Motor neuron (in vitro differentiated cells): ENCODE results near the gene LRMDA. TPM values are rescaled to one million over a fixed set of nuclear protein-coding genes. Genes with fewer than 3 reads are reported as not detected.
A peak's percentile ranks its signal among the peaks of the same experiment; 100 is the strongest.

Source experiments
- ATAC-seq, 8 experiments: fragments of 200-7000 bp; cut with Tn5 transposase; replicated peaks in 6 of 8; 2 replicates each; pipeline ENCODE4 v1.8.0; 2021; ENCODE audit warnings: mild to moderate bottlenecking in 8 of 8, moderate library complexity in 8 of 8
- H3K27ac ChIP-seq, 2 donors: fragments of 250-450 bp; sonication (Bioruptor Pico); 2 replicates each; pipeline ENCODE4 v1.9.0; 2021; ENCODE audit warnings: antibody characterized with exemption in 2 of 2, mild to moderate bottlenecking in 2 of 2, moderate library complexity in 1 of 2
- H3K4me1 ChIP-seq, 2 donors: fragments of 250-450 bp; sonication (Bioruptor Pico); replicated peaks in 1 of 2; 2 replicates each; pipeline ENCODE4 v1.6.1; 2021; ENCODE audit warnings: antibody characterized with exemption in 2 of 2, mild to moderate bottlenecking in 2 of 2, moderate library complexity in 1 of 2
- H3K4me3 ChIP-seq, 5 donors: fragments of 250-450 bp; sonication (Bioruptor Pico); 2 replicates each; pipeline ENCODE4 v1.9.0; 2021; ENCODE audit warnings: antibody characterized with exemption in 5 of 5, mild to moderate bottlenecking in 5 of 5, moderate library complexity in 4 of 5
- WGBS, 10 experiments: fragments of 450-650 bp; shearing (Covaris generic); methylation state at CpG; one replicate each; pipeline ENCODE4 v1.0.0; 2022; 5-methylcytosine and 5-hydroxymethylcytosine counted together
- in situ Hi-C, 9 experiments: fragments of 400-800 bp; cut with MboI; loops; one replicate each; pipeline ENCODE4 v1.15.0; 2021; ENCODE audit warnings: low sequenced_read_pairs in 9 of 9, low pct_unique_long_range_greater_than_20kb in 2 of 9; ENCODE audit not compliant: unreplicated experiment in 9 of 9
- total RNA-seq, 8 experiments: library from RNA; unstranded; fragments of 300-600 nt; gene quantifications; 2 replicates each; pipeline versions ENCODE4 v1.2.3 to v1.2.4, GENCODE V29; 2022

Gene LRMDA
- total RNA-seq, 8 experiments from 2014 or later: 0.85 to 5.4 (median 2.2) TPM; not detected in 1

GRCh38 chr10:75397496-75398199 lies 33.8 kb upstream of the LRMDA start:
- peaks cover 5 to 10% of the 10 kb centered on the region in 2 donors for H3K4me1 ChIP-seq
- in situ Hi-C loops: loop anchor here in 4 of 9 experiments (10.0 to 25.0 kb wide), 6 partner anchors 515 to 1590 kb away; no protein-coding TSS in a partner anchor
- 0 to 51% (median 8%) methylated on average over 1 to 19 of the region's 19 CpGs for WGBS, 10 experiments

GRCh38 chr10:75398200-75398691 lies 33.2 kb upstream of the LRMDA start:
- WGBS, 10 experiments: 2 to 71% (median 21%) methylated on average over 1 to 14 of the region's 17 CpGs
- in situ Hi-C loops: loop anchor here in 4 of 9 experiments (10.0 to 25.0 kb wide), 6 partner anchors 514 to 1589 kb away; no protein-coding TSS in a partner anchor
- H3K4me3 ChIP-seq: peak overlapping the region; percentile 47 to 94 (median 56)
- H3K27ac ChIP-seq: peak overlapping the region; percentile 78 to 86
- no peak for ATAC-seq
- peaks cover 5 to 10% of the 10 kb centered on the region in 2 donors for H3K4me1 ChIP-seq

More at GRCh38 chr10:75397496-75398199, 33.8 kb upstream of the LRMDA start:
- no peak for ATAC-seq
- H3K27ac ChIP-seq: peak overlapping the region; percentile 4 to 47
- peak overlapping the region; percentile 47 to 94 (median 56) for H3K4me3 ChIP-seq

- 0 to 3% methylated on average over 3 to 8 of the region's 76 CpGs; no CpG with 5 or more reads in 8 of the 10 experiments for WGBS, 10 experiments
- Histone ChIP-seq H3K27ac (peak overlapping the region; percentile 78 to 86), H3K4me1 (peaks cover 5 to 10% of the 10 kb centered on the region in 2 donors), H3K4me3 (peak overlapping the region; percentile 47 to 94 (median 56))
- ATAC-seq: peak in 1 of 8 experiments; percentile 0
- in situ Hi-C loops: loop anchor here in 4 of 9 experiments (10.0 to 25.0 kb wide), 6 partner anchors 513 to 1588 kb away; no protein-coding TSS in a partner anchor
These were observed 32.5 kb upstream of the LRMDA start for GRCh38 chr10:75398692-75399460.

GRCh38 chr10:75399461-75400162 lies 31.8 kb upstream of the LRMDA start:
- Histone ChIP-seq H3K27ac (peak overlapping the region; percentile 78 to 86), H3K4me3 (peak overlapping the region; percentile 47 to 94 (median 56)), H3K4me1 (peaks cover 5 to 10% of the 10 kb centered on the region in 2 donors)
- in situ Hi-C loops: loop anchor here in 6 of 9 experiments (10.0 to 25.0 kb wide), 7 partner anchors 513 to 1588 kb away; no protein-coding TSS in a partner anchor
- peak in 5 of 8 experiments; percentile 3 to 12 (median 12) for ATAC-seq
- WGBS, 10 experiments: 0 to 7% (median 2%) methylated on average over 3 to 8 of the region's 71 CpGs; no CpG with 5 or more reads in 6 of the 10 experiments

GRCh38 chr10:75400163-75400770 lies 31.2 kb upstream of the LRMDA start:
- 0% methylated on average over 3 to 14 of the region's 39 CpGs; no CpG with 5 or more reads in 7 of the 10 experiments for WGBS, 10 experiments
- peaks cover 2 to 4% of the 10 kb centered on the region in 2 donors for H3K4me1 ChIP-seq
- ATAC-seq: no peak
- in situ Hi-C loops: loop anchor here in 3 of 9 experiments (25.0 kb wide), 3 partner anchors 512 to 912 kb away; no protein-coding TSS in a partner anchor
- H3K27ac ChIP-seq: peak overlapping the region; percentile 78 to 86
- H3K4me3 ChIP-seq: peak overlapping the region; percentile 47 to 94 (median 56)

- Histone ChIP-seq H3K4me1 (peaks cover 0 to 2% of the 10 kb centered on the region in 2 donors), H3K27ac (peak overlapping the region; percentile 78 to 86), H3K4me3 (peak overlapping the region; percentile 47 to 94 (median 56))
- peak in 6 of 8 experiments; percentile 1 to 9 (median 1) for ATAC-seq
- 0 to 8% (median 2%) methylated on average over 7 to 13 of the region's 68 CpGs; no CpG with 5 or more reads in 7 of the 10 experiments for WGBS, 10 experiments
- in situ Hi-C loops: loop anchor here in 3 of 9 experiments (25.0 kb wide), 3 partner anchors 511 to 911 kb away; no protein-coding TSS in a partner anchor
These were observed 30.5 kb upstream of the LRMDA start for GRCh38 chr10:75400771-75401568.

- in situ Hi-C loops: loop anchor here in 3 of 9 experiments (25.0 kb wide), 3 partner anchors 510 to 910 kb away; no protein-coding TSS in a partner anchor
- 0 to 2% (median 0%) methylated on average over 2 to 20 of the region's 88 CpGs; no CpG with 5 or more reads in 3 of the 10 experiments for WGBS, 10 experiments
- peaks cover 0 to 9% of the 10 kb centered on the region in 2 donors for H3K4me1 ChIP-seq
These were observed 29.6 kb upstream of the LRMDA start, which contains the start of gene ZNF503 for GRCh38 chr10:75401569-75402485. Gene ZNF503, minus strand, starts transcription at chr10:75401764. Its CDS starts 345 bp downstream, at chr10:75401419.

GRCh38 chr10:75402486-75403143 lies 28.8 kb upstream of the LRMDA start:
- peak overlapping the region; percentile 65 to 72 for H3K27ac ChIP-seq
- in situ Hi-C loops: loop anchor here in 3 of 9 experiments (25.0 kb wide), 3 partner anchors 510 to 910 kb away; no protein-coding TSS in a partner anchor
- WGBS, 10 experiments: 0% methylated on average over 1 of the region's 42 CpGs; no CpG with 5 or more reads in 9 of the 10 experiments
- H3K4me1 ChIP-seq: peaks cover 5 to 16% of the 10 kb centered on the region in 2 donors
- H3K4me3 ChIP-seq: peak overlapping the region; percentile 47 to 94 (median 56)
- peak in 7 of 8 experiments; percentile 1 to 20 (median 10) for ATAC-seq

More at GRCh38 chr10:75401569-75402485, 29.6 kb upstream of the LRMDA start, which contains the start of gene ZNF503:
- ATAC-seq: peak; percentile 52 to 74 (median 58)
- H3K27ac ChIP-seq: peak within 1 kb of the TSS; percentile 92
- peak within 1 kb of the TSS; percentile 47 to 94 (median 56) for H3K4me3 ChIP-seq

- ATAC-seq: peak in 3 of 8 experiments; percentile 1 to 3 (median 1)
- in situ Hi-C loops: loop anchor here in 3 of 9 experiments (25.0 kb wide), 3 partner anchors 509 to 909 kb away; no protein-coding TSS in a partner anchor
- 0 to 9% (median 3%) methylated on average over 4 to 9 of the region's 56 CpGs; no CpG with 5 or more reads in 6 of the 10 experiments for WGBS, 10 experiments
These were observed 28.1 kb upstream of the LRMDA start for GRCh38 chr10:75403144-75403938.

More at GRCh38 chr10:75403144-75403938, 28.1 kb upstream of the LRMDA start:
- Histone ChIP-seq H3K4me1 (peaks cover 9 to 19% of the 10 kb centered on the region in 2 donors), H3K4me3 (peak overlapping the region; percentile 47 to 94 (median 56)), H3K27ac (peak overlapping the region; percentile 65 to 72)
